ENCODE measurements around the gene PARN.

PARN gene

DNA sequence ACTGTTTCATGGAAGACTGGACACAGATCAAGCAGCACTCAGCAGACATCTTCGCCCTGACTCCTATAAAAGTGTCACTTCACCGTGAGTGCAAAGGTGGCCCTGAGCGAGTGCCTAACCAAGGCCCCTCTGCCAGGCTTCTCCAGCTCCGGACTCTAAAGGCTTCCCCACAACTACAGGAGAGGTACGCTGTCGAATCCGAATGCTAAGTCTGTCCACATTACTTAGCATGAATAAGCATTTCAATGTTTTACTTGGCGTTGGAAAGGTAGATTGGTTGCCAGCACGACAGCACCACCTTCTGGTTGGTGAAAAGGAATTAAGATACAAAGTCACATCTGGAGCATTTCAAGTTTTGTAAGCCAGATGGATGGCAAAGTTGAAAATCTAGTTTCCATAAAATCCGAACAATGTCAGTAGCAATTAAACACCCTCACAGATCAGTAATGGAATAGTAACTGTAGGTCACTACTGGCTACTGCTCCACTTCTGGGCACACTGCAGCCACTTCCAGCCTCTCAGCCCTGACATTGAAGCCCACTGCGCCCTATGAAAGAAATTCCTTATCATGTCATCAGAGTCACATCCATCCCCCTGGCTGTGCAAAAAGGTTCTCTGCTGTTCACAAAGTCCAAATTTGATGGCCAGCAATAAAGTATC, 100.9 kb downstream of the PARN start:
- DNase-seq (ENCODE audit: low spot score): peak; percentile 61

- no peak for DNase-seq (ENCODE audit: low spot score)
These were observed 101.8 kb downstream of the PARN start for GRCh38 chr16:14528306-14528705.

GRCh38 chr16:14527411-14528044, 102.5 kb downstream of the PARN start:
- DNase-seq (ENCODE audit: low spot score): no peak

DNA sequence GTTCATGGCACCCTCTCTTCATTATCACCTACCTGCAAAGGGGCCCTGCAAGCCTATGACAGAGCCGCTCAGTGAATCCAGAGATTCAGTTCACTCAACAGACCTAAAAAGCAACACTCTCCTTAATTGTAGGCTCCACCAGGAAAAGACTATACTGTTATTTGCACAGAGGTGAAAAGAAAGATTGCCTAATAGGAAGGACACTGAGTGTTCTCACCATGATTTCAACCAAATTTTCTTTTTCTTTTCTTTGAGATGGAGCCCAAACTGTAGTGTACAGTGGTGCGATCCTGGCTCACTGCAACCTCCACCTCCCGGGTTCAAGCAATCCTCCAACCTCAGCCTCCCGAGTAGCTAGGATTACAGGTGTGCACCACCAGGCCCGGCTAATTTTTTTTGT, 104.5 kb downstream of the PARN start:
- no peak for DNase-seq (ENCODE audit: low spot score)

GRCh38 chr16:14524979-14525378, 105.1 kb downstream of the PARN start:
- no peak for DNase-seq (ENCODE audit: low spot score)

- DNase-seq (ENCODE audit: low spot score): no peak
These were observed 106.4 kb downstream of the PARN start for GRCh38 chr16:14523632-14524031.

DNA sequence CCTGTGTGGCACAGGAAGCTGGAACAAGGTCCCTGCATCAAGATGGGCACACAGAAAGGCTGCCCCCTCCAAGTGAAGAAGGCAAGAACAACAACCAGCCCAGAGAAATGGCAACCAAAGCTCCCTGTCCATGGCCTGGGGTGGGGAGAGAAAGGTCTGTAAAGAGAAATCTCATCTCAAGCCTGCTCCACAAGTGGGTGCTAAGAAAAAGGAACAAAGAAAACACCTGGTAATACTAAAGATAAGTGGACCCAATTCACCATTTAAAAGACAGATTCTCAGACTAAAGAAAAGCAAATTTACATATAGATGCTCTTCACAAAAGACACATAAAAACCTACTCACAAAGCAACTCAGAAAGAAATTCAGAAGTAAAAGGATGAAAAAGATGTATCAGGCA, 107.4 kb downstream of the PARN start:
- DNase-seq (ENCODE audit: low spot score): no peak

- no peak for DNase-seq (ENCODE audit: low spot score)
These were observed 109.3 kb downstream of the PARN start for GRCh38 chr16:14520753-14521152.

DNA sequence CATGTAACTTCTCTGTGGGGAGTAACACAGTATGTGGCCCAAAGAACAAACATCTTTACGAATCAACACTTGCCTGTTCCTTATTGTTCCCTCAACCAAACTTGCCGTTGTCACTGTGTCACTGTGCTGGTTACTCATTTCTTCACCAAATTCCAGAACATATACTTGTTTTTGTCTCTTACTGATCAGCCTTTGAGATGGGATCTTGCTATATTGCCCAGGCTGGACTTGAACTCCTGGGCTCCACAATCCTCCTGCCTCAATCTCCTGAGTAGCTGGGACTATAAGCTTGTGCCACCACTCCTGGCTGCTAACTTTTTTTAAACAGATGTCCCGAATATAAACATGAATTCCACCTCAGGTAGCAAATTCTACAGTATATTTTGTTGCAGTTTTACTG, 115.1 kb downstream of the PARN start:
- no peak for DNase-seq (ENCODE audit: low spot score)

DNA sequence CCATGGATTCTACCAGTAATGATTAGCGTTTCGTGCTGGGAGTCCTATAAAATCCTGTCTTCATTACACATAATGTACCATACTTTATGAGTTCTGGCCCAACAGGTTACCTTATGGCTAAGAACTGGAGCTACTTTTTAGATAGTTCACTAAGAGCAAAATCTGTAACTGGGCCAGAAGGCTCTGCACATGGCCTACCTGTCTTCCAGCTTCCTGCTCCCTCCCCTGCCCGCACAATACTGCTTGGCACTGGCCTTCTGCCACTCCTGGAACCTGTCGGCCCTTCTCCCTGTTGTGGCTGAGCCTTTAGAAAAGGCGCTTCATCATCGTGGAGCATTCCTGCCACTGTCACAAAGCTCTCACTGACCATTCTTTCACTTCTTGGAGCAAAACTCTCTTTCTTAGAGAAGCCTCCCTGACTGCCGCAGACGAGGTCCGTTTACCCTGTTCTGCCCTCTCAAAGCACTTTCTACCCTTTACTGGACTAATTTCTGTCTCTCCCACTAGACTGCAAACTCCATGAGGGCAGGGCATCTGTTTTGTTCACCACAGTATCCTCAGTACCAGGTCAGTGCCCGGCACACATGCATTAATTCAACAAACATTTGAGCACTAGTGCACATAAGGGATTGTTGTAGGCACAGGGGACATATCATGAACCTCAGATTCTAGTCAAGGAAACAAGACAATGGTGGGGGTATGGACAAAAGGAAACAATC, 116.5 kb downstream of the PARN start:
- no peak for DNase-seq (ENCODE audit: low spot score)

DNA sequence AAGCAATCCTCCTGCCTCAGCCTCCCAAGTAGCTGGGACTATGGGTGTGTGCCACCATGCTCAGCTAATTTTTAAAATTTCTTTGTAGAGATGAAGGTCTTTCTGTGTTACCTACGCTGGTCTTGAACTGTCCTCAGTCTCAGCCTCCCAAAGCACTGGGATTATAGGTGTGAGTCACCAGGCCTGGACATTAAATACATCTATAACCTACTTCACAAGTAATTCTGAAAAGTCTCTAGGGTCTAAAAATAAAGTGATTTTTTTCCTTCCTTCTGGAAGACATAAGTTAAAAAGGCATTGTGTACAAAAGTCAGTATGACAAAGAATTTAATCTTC, 118.3 kb downstream of the PARN start:
- no peak for DNase-seq (ENCODE audit: low spot score)

- peak; percentile 86 for DNase-seq (ENCODE audit: low spot score)
These were observed 118.9 kb downstream of the PARN start for GRCh38 chr16:14510939-14511799.

DNA sequence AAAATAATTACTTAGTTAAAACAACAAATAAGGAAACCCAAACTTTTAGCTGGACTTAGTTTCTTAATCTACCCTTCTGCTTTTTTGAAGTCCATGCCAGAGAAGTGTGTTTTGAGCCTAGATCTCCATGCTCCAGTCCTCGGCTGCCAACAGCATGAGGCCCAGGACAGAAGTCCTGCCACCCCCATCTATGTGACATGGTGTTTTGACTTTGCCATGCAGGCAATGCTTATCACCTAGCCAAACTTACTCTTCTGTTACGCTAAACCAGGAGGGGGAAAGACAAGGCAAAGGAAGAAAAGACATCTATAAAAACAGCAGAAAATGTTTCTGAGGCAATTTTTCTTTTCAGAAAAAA, 119.5 kb downstream of the PARN start:
- DNase-seq (ENCODE audit: low spot score): no peak

DNA sequence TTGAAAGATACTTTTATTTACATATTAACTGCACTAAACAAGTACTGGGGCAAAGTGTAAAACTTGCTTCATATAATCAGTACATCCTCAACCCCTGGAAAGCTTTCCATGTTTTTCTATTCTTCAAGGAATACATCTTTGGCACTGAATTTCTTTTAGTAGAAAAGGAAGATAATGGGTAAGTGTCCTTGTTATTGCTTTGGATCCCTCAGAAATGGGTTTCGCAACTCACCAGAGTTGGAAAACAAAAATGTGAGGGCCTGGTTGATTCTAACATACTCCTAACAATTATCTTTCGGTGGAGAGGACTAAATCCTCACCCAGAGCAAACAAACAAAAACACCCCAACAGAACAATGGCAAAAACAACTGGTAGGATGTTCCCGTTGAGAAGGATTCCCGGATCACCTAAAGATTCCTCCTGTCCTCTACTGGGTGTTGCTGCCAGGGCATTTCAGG, 120.4 kb downstream of the PARN start:
- no peak for DNase-seq (ENCODE audit: low spot score)

GRCh38 chr16:14509055-14509454, 121.0 kb downstream of the PARN start:
- peak; percentile 48 for DNase-seq (ENCODE audit: low spot score)

DNA sequence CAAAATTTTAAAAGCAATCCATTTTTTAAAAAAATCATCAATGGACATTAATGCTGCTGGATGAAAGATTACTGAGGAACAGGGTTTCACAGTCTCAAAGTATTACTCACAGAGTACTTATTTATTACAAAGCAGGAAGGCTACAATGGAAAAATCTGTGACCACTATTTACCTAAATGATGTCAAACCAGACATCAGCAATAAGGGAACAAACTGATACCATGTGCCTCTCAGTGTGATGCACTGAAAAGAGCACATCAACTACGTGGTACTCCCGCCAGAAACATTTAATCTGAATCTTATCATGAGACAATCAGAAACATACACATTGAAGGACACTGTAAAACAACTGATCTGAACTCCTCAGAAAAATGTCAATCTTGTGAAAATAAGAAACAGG, 124.2 kb downstream of the PARN start:
- DNase-seq (ENCODE audit: low spot score): no peak

DNA sequence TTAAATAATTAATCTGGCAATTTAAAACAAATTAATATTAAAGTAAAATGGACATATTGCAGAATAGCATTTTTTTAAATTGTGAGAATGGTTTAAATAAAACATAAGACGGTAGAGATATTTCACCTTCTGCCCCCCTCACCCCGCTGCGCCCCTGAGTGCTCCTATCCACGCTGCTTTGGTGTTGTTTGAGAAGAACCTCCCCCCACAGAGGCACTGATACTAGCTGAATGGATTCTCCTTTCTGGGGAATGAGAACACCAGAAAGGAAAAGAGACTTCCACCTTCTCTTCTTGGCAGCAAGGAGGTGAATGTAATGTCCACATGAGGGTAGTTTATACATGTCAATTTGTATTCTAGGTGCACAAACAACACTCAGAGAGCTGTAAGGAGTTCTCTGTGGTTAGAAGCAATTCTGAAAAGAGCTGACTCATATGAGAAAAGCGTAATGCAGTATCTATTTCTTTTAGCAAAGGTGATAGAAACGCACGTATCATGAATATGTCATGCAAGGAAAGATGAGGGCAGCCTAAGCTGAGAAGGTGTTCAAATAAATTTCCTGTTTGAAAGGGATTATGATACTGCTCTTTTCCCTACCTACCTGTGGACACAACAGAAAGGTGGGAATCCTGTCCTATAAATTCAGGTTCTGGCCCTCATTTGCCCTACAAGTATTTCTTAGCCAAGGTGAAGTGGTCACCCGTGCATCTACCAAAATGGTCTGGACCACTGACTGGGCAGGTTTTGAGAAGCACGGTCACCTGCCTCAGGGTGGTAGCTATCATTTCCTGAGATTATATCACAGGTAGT, 126.9 kb downstream of the PARN start:
- no peak for DNase-seq (ENCODE audit: low spot score)

DNA sequence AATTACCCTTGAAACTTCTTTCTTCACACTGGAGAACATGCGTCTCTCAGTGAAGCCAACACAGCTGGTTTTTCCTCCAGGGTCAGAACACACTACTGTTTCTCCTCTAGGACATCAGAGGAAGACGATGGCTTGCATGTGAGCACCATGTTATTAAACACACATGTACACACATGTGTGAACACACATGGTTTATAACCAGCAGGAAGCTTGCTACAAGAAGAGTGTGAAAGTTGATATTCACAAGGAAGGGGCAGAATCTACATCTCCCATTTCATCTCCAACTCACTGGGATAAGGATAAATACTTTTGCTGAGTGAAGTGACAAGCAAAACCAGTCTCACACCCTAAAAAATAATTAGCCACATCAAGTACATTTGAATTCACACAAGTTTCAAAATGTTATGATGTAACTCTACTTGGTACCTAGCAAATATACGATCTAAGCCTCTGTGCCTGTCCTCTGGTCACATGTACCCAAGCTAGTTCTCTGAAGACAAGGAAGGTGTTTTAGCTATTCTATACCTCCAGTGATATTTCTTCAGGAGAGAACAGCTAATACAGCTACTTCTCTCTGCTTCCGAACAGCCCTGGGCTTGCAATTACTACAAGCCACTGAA, 127.7 kb downstream of the PARN start:
- DNase-seq (ENCODE audit: low spot score): no peak

DNA sequence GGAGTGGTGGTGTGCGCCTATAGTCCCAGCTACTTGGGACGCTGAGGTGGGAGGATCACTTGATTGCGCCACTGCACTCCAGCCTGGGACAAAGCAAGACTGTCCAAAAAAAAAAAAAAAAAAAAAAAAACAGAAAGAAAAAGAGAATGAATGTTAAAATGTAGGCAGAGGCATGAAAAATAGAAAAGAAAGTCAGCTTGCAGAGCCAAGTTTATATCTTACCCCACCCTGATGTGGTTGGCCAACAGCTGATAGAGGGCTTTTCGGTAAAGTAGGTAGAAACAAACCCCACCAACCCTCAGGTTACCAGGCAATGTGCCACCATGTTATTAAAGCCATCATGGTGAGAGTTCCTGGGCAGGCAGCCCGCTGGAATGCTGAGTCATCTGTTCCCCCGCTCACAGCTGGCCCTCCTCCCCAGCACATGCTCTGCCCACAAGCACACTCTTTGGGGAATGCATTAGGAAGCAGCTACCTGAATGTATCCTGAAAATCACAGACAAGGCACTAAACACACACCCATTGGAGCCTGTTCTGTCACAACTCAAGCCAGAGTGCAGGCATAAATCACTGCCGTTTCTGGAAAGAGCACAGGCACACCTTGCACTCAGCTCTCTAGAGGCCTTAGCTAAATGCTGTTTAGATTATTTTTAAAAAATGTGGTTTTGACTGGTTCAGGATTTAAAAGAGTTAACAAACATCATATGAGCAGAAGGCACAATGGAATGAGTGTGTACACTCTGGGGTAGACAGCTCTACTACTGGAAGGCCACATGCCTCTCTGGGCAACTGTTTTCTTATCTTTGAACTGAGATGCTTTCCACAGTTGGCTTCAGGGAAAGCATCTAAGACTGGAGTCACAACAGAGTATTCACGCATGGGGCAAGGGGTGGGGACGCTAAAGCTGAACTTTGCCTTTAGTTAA, 128.5 kb downstream of the PARN start:
- peak; percentile 84 for DNase-seq (ENCODE audit: low spot score)

- DNase-seq (ENCODE audit: low spot score): no peak
These were observed 129.3 kb downstream of the PARN start for GRCh38 chr16:14500791-14501190.
